Measurements from ENCODE around the gene SLC22A13. TPM values are rescaled to one million over a fixed set of nuclear protein-coding genes. Genes with fewer than 3 reads are reported as not detected.

SLC22A13 gene
- total and polyA plus RNA-seq, 2 donors (not counting 3 experiments of a cell fraction or from before 2014, with no cell fraction given): 0.11 to 0.53 TPM

GRCh38 chr3:38281895-38282686 is 16.5 kb downstream of the SLC22A13 start, which contains the start of gene SLC22A14:
SLC22A14 (plus strand) TSS chr3:38282294; CDS start chr3:38306027, 23,733 bp downstream.
- POLR2A ChIA-PET: no interaction called here
- Histone ChIP-seq H4K20me1 (replicated peaks; ENCODE audit: control insufficient read depth, extremely low read depth, insufficient read depth, low read length) (no peaks in the 10 kb centered on the region), H3K4me1 (ENCODE audit: control insufficient read depth, extremely low read depth, insufficient read depth, low read length) (no peaks in the 10 kb centered on the region), H3K4me2 (ENCODE audit: insufficient read depth, low read length) (no peak within 1 kb of the TSS), H3K9me3 (replicated peaks; ENCODE audit: control insufficient read depth, insufficient read depth, low read length) (no peaks in the 10 kb centered on the region), H3K36me3 (ENCODE audit: control insufficient read depth in 2 of 2, extremely low read depth in 1 of 2, insufficient read depth in 2 of 2, low read length in 2 of 2) (no peaks in the 10 kb centered on the region), H3K27me3 (ENCODE audit: control insufficient read depth in 2 of 2, insufficient read depth in 2 of 2, low read length in 2 of 2) (no peaks in the 10 kb centered on the region), H3K4me3 (replicated peaks in 1 of 3; ENCODE audit: insufficient read depth in 1 of 3, low read depth in 1 of 3, low read length in 3 of 3) (no peak within 1 kb of the TSS), H3K79me2 (ENCODE audit: control insufficient read depth, insufficient read depth, low read length) (no peaks in the 10 kb centered on the region), H3K27ac (ENCODE audit: insufficient read depth, low read depth, low read length) (no peak within 1 kb of the TSS), H3K9me1 (replicated peaks; ENCODE audit: control insufficient read depth, extremely low read depth, insufficient read depth, low read length) (no peaks in the 10 kb centered on the region), H3K9ac (replicated peaks; ENCODE audit: extremely low read depth, insufficient read depth, low read length) (no peak within 1 kb of the TSS), H2AFZ (ENCODE audit: low read depth, low read length) (no peak within 1 kb of the TSS)
- TF ChIP-seq MAX (IDR thresholded peaks at IDR 0.05; ENCODE audit: insufficient read depth, insufficient read length) (no peak), EZH2 (IDR thresholded peaks at IDR 0.05; ENCODE audit: borderline replicate concordance, low read depth, low read length, severe bottlenecking) (no peak), CTCF (IDR thresholded peaks at IDR 0.05; ENCODE audit: extremely low read depth in 1 of 2, insufficient read depth in 1 of 2, low read depth in 1 of 2, low read length in 2 of 2) (no peak), POLR2A (IDR thresholded peaks at IDR 0.05; ENCODE audit: low read depth, low read length) (no peak), JUN (IDR thresholded peaks at IDR 0.05; ENCODE audit: borderline replicate concordance, insufficient read depth, insufficient read length, low read depth) (no peak), POLR2AphosphoS5 (IDR thresholded peaks at IDR 0.05; ENCODE audit: insufficient read depth, low read depth, low read length) (no peak), FOS (IDR thresholded peaks at IDR 0.05; ENCODE audit: borderline replicate concordance, insufficient read depth, low read length) (no peak), MYC (IDR thresholded peaks at IDR 0.05; ENCODE audit: low read depth, low read length) (no peak), GATA2 (IDR thresholded peaks at IDR 0.05; ENCODE audit: insufficient read depth, insufficient read length, low read depth, low read length) (no peak)
- CTCF ChIA-PET: interaction anchor here (0.6 to 1.0 kb wide), 3 partner anchors 16 to 308 kb away, joined by 3 to 4 read pairs (median 3); no protein-coding TSS in a partner anchor
- BruUV-seq (replicated peaks): no TSS peak
- no peak for DNase-seq (ENCODE audit: low read depth, low spot score)
- dilution Hi-C loops (cut with MboI; ENCODE audit: extremely low pct_ligation_motif_present, low sequenced_read_pairs): no loop called here
- intact Hi-C loops (cut with micrococcal nuclease): no loop called here
- no peak for FAIRE-seq

Data from endothelial cell of umbilical vein (primary cell).